HTR-8/SVneo (cell line): ENCODE measurements around the gene ATP2B2.

Experiments used
- DNase-seq: peaks from one replicate; pipeline ENCODE4 v3.0.0; 2011; ENCODE audit warnings: low spot score, mixed read lengths; ENCODE audit not compliant: insufficient read length
- FAIRE-seq: peaks from 2 replicates; lab custom pipeline; 2011; peaks lifted over from hg19 to GRCh38; lab: Jason Lieb, UNC

Gene ATP2B2

DNA sequence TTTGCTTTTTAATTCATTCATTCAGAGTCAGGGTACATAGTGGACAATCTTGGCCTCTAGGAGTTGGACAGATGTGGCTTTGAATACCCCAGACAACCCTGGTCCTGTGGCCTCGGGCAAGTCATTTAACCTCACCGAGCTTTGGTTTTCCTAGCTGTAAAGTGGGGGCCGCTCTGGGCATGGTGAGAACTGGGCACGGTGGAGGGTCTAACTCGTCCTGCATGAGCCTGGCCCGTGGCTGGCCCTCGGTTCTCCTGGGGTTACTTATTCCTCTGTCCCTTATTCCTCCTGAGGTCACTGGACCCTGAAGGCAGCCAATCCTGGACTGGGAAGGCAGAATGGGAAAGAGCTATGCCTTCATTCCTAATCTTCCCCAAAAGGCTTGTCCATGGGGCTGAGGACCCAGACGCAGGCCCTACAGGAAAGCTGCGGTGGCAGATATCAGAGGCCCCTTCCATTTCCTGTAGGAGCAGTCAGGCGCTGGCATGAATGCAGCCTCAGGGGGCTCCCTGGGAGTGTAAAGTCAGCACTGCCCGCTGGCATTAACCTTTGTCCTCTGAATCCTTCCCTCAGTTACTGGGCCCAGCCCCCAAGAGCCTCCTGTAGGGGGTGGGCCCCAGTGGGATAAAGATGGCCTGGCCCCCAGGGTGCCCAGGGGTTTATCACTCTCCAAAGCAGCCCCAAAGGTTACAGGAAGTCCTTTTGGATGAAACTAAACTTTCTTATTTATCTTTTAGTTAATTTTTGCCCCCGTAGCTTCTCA, 166.6 kb downstream of the ATP2B2 start:
- DNase-seq: no peak
- no peak for FAIRE-seq

DNA sequence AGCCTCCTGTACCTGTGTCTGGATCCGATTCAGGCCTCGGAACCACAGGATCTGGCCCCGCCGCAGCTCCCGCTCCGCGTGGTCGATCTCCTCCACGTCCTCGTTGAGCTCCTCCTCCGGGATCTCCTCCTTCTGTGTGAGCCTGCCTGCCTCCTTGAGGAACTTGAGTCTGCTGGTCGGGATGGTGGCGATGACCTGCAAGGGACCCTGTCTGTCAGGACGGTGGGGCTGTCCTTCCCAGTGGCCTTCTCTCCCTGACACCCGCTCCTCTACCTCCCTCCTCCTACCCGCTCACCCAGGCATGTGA, 167.3 kb downstream of the ATP2B2 start:
- FAIRE-seq: no peak
- DNase-seq: no peak

DNA sequence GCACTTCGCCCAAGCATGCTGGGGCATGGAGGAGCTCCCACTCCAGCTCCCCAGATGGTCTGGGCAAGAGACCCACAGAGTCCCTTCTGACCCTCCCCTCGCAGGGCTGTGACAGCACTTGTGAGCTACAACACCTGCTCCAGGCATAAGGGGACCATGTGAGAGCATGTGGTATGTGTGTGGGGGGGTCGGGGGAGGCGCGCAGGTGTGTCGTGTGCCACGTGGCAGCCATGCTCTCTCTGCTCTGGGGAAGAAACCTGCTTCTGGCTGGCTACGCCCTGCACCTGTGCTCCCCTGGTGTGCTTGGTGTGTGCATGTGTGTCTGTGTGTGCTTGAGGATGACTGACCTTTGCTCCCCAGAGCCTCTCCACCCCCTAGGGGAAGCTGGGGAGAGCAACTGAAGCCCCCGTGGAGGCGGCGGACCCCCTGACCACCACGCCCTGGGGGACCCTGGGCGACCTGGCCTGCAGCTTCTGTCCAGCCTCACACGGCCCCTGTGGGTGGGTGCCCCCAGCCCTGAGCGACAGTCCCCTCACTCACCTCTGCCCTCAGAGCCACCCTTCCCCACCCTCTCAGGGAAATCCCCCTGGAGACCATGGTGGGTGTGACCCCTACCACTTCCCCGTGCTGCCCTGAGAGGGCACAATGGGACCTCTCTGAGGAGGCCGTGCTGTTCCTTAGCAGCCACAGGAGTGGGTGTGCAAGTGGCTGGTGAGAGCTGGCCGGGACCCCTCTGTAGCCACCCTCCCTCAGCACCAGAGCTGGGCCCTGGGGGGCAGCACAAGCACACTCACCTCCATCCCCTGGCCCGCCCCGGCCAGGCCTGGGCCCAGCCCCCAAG, 167.8 kb downstream of the ATP2B2 start:
- DNase-seq (no peak), FAIRE-seq (no peak)

DNA sequence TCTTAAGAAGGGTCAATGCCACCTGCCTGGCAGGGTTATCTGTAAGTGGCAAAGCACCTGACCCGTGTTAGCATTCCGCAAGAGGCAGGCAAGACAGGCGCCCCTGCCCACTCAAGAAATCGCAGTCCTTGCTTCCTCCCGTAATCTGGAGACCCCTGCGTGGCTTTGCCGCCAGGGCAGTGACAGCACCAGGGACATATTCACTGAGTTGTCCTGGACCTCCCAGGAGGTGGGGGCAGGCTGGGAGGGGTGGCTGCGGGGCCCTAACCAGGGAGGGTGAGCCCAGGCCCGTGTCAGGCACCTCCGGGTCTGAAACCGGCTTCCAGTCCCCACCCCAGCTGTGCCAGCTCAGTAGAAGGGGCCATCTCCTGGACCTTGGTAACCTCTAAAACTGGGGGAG, 168.6 kb downstream of the ATP2B2 start:
- DNase-seq: no peak
- FAIRE-seq: no peak

DNA sequence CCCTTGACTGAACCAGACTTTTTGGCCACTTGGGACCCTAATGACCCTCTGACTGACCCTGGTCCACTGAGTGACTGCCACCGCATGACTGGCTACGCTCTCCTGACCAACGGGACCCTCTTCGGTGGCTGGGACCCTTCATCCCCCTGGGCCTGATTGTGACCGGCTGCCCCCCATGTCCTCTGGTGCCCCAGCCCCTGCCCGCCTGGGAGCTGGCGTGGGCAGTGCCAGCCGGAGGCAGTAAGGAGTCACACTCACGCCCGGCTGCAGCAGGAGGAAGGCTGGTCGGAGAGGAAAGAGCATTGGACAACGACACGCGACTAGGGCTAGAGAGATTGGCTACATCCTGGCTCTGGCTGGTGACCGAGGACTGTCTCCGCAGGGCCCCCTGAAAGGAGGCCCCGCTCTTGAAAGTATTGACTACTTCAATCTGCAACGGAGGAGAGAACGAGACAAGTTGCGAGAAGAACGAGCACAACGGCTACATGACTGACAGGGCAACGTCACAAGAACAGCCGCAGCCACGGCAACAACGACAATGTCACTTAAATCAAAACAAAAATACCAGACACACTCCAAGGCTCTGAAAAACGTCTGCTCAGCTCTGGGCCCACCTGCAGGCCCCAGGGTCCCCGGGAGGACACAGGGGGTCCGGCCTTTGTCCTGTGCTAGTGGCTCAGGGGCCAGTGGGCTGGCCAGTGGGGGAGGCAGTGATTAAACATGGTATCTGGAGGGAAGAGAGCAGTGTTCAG, 169.3 kb downstream of the ATP2B2 start:
- DNase-seq: no peak
- FAIRE-seq: no peak

DNA sequence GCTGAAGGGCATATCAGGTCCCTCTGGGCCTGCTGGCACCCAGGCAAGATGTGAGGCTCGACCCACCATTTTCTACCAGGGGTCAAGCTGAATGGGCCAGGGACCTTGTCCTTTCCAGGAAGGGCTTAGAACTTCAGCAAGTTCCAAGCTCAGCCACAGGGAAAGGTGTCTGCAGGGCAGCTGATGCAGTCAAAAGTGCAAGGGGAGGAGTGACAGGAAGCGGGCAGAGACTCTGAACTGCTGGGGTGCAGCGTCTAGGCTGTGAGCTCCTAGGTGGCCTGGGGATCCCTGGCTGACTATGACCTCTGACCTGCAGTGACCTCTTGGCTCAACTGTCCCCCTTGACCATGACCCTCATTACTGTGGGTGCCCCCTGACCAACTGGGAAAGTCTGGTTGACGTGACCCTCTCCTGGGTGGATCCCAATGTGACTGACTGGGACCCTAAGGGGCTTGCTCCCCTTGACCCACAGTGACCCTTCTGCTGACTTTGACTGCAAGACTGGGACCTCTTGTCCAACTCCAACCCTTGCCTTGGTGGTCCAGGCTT, 170.1 kb downstream of the ATP2B2 start:
- FAIRE-seq (no peak), DNase-seq (no peak)

DNA sequence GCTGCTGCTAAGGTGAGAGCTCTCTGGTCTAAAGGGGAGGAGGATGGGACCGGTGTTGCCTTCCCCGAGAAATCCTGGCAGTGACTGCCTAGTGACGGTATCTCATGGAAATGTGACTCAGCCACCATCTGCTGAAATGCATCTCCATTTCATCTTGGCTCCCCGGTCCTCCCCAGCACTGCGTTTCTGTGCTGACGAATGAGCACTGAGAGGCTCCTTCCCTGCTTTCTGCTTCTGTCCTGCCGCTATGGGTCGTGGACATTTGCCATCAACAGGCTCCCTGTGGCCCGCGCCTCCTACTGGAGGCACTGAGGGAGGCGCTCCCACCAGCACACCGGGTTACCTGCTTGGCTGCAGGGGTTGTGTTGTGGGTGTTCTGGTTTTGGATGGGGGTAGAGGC, 170.9 kb downstream of the ATP2B2 start:
- no peak for DNase-seq

DNA sequence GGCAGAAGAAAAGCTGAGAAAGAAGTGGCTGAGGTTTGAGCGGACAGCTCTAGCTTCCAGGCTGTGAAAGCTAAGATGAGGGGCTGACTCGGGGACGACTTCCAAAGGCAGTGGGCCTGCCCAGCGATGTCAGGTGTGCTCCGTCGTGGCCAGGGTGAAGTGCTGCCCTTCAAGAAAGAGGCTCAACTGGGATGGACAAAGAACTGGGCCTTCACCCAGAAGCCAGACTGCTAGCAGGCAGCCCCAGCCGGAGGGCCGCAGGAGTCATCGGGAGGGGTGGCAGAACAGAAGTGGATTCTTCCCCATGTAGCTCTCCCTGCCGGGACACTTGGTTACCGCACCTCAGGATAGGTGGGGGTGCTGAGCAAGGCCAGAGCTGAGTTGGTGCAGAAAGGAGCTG, 171.3 kb downstream of the ATP2B2 start:
- no peak for DNase-seq
- no peak for FAIRE-seq

More for the DNA sequence above, 170.9 kb downstream of the ATP2B2 start:
- FAIRE-seq: no peak

DNA sequence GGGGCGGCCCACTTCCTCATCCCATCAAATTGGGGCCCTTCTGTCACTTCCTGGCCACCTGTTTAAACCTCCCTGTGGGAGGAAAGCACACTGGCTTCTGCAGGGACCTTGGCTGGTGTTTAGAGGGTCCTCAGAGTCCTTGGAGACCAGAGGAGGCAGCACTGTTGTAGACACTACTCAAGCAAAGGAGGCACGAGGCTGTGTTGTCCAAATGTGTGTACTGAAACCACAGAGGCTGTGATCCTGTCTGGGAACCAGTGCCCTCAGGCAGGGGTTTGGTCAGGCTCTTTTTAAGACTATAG, 172.1 kb downstream of the ATP2B2 start:
- DNase-seq: no peak
- FAIRE-seq: no peak

DNA sequence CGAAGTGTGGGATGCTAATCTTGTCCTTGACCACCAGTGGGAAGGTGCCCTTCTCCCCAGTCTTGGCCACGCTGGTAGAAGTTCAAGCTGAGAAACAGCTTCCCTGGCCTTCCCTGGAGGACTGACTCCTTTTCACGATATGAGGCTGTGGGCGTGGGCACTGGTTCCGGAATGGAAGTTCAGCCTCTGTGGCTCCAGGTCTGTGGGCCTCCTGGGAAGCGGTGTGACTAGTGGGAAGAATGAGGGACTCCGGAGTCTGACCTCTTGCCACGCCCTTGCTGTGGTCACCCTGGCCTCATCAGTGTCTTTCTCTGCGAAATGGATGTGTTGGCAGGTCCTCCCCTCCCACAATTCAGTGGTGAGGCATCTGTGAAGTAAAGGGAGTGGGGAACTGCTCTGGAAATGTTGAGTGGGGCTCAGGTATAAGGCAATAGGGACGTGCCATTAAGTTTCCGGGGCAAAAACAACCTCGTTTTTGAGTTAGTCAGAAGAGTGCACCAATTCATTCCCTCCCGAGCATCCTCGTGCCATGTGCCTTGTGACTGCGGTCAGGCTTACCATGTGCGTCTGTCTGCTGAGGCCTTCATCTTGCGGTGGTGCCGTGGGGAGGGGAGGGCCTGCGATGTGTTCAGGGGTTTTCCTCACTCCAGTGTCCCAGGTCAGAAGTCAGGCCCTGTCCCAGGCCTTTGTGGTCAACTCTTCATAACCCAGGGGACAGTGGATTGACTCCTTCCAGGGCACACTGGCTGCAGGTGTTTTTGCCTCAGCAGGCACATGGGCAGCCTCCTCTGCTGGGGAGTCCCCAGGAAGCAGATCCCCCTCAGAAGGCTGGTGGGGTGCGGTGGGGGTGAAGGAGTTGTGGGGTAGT, 172.7 kb downstream of the ATP2B2 start:
- DNase-seq: no peak
- no peak for FAIRE-seq

DNA sequence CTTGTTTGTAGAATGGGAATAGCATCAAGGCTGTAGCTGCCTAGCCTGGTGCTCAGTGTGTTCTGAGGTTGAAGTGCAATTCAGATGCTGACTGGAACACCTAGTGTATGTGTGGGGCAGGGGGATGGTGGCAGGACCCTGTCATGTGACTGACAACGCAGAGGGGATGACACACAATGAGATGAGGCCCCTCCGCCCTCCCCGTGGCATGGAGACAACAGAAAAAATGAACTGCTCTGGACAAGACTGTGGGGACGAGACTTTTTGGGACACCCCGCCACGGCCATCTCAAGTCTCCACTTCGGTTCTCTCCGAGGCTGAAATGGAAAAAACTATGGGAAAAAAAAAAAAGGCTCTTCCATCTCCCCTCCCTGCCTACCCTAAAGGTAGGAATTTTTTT, 174.1 kb downstream of the ATP2B2 start:
- DNase-seq (no peak), FAIRE-seq (no peak)

DNA sequence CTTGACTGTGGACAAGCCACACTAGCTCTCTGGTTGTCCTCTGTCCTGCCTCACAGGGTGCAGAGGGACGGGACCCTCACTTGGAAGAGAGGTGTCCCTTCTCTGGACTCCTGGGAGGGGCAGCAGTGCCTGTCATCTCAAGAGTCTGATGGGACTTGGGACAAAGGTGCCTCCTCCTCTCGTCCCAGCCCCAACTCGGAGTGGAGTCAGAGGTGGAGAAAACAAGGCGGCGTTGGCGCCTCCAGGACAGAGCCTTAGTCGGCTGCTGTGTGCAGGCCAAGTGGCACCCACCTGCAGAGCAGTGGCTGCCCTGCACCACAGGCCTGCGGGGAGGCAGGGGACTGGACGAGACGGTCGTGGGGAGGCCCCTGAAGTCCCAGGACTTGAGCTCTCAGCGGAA, 175.1 kb downstream of the ATP2B2 start:
- DNase-seq: no peak
- no peak for FAIRE-seq

DNA sequence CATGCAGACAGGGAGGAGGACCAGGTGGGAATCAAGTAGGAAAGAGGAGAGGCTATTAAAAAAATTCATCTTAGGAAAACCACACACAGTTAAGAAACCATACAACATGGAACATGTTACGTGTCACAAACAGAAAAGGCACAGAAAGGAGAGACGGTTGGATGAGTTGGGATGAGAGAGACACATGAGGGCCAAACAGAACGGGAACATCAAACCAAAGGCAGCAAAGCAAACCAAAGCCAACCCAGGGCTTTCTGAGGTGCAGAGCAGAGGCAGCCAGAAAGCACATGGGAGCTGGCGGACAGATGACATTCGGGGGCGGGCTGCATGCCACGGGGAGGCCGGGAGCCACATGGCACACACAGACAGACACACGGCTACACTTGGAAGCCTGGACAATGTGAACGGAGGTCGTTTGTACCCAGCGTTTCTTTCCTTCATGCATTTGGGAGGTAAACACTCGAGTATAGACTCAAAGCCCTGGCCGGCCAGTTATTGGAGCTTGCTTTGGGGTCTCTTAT, 175.8 kb downstream of the ATP2B2 start:
- DNase-seq (no peak), FAIRE-seq (no peak)

DNA sequence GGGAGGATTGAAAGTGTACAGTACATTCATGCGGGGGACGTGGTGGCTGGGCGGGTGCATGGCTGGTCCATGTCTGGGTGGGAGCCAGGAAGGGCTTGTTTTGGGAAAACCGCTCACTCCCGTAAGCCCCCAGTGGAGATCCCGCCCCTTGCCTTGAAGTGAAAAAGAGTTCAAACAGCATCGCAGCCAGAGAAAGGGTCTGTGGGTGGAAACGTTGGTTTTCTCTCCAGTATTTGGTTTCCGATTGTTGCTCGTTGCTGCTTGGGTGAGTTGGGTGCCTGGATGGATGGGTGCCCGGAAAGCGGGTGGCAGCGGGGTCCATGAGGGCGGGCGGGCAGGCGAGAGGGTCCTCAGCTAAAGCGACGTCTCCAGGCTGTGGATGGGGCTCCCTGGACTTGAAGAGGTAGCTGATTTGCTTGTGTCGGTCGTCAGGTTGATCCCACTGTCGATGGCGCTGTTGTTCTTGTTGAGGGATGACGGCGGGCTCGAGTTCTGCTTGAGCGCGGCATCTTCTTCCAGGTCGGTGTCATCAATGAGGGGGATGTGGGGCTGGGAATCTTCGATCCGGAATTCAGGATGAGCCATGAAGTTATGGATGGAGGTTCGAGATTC, 176.8 kb downstream of the ATP2B2 start:
- FAIRE-seq (no peak), DNase-seq (no peak)

DNA sequence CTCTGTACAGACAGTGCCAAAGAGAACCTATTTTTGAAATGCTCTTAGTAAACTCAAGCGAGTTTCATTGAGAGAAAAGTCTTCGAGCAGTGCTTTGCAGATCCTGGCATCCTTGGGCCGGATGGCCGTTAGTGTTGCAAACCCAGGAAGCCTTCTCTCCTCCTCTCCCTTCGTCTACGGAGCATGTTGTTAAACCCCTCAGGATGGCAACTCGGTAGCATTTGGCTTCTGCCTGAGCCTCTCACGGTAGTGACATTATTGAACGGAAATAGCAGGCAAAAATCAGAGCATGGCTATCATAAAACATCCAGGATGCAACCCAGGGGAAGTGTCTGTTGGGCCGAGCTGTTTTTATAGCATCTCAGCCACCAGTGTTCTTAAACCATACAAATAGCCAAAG, 177.8 kb downstream of the ATP2B2 start:
- no peak for DNase-seq
- no peak for FAIRE-seq

DNA sequence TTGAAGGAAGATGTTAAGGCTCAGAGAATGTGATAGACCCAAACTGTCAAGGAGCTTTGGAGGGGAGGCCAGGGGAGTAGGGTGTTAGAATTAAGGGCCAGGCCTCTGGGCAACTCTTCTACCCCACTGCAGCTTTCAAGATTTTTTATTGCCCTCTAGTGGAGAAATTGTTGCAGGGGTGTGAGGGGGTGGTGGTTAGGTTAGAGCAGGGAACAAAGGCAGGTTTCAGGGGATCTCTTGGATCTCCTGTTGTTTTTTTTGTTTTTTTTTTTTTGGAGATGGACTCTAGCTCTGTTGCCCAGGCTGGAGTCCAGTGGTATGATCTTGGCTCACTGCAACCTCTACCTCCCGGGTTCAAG, 183.1 kb downstream of the ATP2B2 start:
- DNase-seq: peak; percentile 39
- FAIRE-seq: no peak

DNA sequence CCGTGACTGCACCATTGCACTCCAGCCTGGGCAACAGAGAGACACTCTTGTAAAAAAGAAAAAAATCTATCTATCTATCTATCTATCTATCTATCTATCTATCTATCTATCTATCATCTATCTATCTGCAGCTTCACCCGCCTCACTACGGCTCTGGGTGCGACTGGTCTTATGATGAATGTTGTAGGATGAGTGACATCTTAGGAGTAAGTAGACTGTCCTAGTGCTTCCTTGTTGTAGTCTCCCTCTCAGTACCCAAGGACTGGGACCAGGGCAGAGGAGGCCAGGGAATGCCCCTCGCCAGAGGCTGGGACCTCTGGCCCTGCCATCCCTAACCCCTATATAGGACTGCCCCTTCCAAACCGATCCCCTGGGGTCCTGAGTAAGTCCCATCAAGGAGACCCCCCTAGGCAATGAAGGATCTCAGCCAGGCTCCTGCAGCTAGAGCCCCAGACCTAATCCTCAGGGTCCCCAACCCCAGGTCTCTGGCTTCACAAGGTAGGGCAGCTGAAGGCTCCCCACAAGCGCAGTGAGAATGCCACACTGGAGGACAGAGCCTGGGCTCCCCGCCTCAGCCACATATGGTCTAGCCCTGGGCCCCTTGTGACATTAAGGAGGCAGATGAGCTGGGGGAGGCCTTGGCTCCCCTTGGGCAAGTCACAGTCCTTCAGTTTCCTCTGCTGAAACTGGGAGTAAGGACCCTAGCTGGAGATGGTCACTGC, 183.6 kb downstream of the ATP2B2 start:
- no peak for FAIRE-seq

DNA sequence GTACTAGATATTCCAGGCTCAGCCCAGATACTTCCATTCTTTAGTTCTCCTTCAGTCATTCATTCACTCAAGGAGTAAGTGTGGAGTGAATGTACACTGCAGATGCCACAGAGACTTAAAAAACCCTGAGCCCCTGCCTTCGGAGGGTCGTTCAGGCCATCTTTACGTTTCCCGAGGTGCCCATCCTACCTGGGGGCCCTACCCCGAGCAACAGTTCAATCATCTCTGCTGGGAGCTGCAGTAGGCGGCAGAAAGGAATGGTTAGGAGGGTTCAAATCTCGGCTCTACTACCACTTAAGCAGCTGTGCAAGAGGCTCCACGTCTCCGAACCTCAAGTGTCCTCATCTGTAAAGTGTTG, 185.1 kb downstream of the ATP2B2 start:
- DNase-seq (no peak), FAIRE-seq (no peak)

More for the DNA sequence above, 183.6 kb downstream of the ATP2B2 start:
- no peak for DNase-seq

DNA sequence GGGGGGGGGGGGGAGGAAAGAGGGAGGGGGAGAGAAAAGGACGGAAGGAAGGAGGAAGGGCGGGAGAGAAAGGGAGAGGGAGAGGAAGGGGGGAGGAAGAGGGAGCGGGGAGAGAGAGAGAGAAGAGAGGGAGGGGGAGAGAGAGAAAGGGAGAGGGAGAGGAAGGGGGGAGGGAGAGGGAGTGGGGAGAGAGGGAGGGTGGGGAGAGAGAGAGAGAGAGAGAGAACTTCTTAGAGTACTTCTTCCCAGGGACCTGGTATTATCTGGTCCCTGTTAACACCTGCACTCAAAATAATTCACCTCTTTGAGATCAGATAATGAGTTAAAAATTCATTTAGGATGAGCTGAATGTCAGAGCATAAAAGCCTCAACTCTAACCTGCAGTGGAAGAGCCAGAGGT, 185.6 kb downstream of the ATP2B2 start:
- no peak for DNase-seq
- FAIRE-seq: no peak
